ENCODE data around the gene ZNF385B. TPM values are rescaled to one million over a fixed set of nuclear protein-coding genes. Genes with fewer than 3 reads are reported as not detected.

The ZNF385B gene
- total RNA-seq, 1 donor from 2014 or later, result 1.0 TPM

DNA sequence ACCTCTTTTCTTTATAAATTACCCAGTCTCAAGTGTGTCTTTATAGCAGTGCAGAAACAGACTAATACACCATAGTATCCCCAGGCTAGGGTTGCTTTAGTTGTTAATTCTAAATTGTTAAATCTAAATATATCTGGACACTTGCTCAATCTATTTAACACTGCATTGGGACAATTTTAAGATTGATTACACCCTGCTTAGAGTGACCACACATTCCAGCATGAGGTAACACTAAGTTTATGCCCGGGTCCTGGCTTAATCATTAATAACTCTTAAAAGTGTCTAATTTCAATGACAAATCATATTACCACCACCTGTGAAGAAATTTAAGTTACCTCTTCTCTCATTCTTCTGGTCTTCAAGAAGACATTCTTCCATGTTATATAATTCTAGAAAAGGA is 131.4 kb downstream of the ZNF385B start:
- H3K4me1 ChIP-seq (ENCODE audit: control insufficient read depth in 3 of 3, insufficient read depth in 3 of 3, low read length in 3 of 3), result no peaks in the 10 kb centered on the region
- no peaks in the 10 kb centered on the region for H3K27me3 ChIP-seq (ENCODE audit: control insufficient read depth in 3 of 3, insufficient read depth in 3 of 3, low read length in 3 of 3)
- H3K9me3 ChIP-seq (ENCODE audit: control insufficient read depth in 3 of 3, low read length in 3 of 3), result no peaks in the 10 kb centered on the region
- no peak overlapping the region for H3K27ac ChIP-seq (ENCODE audit: low read depth, low read length)
- H3K4me3 ChIP-seq (ENCODE audit: low read length in 3 of 3), result no peak overlapping the region
- H3K36me3 ChIP-seq (ENCODE audit: control insufficient read depth in 3 of 3, insufficient read depth in 3 of 3, low read length in 3 of 3), result no peaks in the 10 kb centered on the region
- H3K9ac ChIP-seq (ENCODE audit: low read depth in 1 of 3, low read length in 3 of 3), result no peak overlapping the region

DNA sequence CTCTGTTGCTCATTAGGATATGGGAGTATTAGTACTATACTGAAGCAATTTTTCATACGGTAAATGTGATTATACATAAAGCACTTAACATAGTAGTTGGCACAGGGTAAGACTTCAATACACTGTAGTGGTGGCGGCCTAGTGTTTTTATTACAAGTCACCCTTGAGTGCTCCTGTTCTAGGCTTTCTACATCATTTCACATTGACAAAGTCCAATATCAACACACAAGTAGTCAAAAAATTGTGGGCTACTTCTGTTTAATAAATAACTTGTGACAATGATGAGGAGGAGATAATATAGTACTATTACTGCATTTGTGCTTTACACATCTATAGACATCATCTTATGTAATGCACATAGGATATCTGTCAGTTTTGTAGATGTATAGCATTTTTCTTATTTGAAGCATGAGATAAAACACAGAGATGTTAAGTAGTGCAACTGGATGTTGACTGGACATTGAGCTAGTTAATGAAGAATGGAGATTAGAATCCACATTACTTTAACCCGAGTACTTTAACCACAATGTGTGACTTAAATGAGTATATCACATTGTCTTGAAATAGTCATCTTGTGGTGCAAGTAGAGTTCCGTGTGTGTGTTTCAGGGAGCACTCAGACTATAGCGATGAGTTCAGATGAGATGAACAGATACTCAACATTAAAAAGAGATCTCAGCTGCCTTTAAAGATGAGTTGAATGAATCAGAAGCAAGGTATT is 134.8 kb downstream of the ZNF385B start:
- Histone ChIP-seq H3K27ac (ENCODE audit: low read depth, low read length) (no peak overlapping the region), H3K9ac (ENCODE audit: low read depth in 1 of 3, low read length in 3 of 3) (no peak overlapping the region), H3K9me3 (ENCODE audit: control insufficient read depth in 3 of 3, low read length in 3 of 3) (no peaks in the 10 kb centered on the region), H3K4me3 (ENCODE audit: low read length in 3 of 3) (no peak overlapping the region), H3K4me1 (ENCODE audit: control insufficient read depth in 3 of 3, insufficient read depth in 3 of 3, low read length in 3 of 3) (no peaks in the 10 kb centered on the region), H3K36me3 (ENCODE audit: control insufficient read depth in 3 of 3, insufficient read depth in 3 of 3, low read length in 3 of 3) (no peaks in the 10 kb centered on the region), H3K27me3 (ENCODE audit: control insufficient read depth in 3 of 3, insufficient read depth in 3 of 3, low read length in 3 of 3) (no peaks in the 10 kb centered on the region)

DNA sequence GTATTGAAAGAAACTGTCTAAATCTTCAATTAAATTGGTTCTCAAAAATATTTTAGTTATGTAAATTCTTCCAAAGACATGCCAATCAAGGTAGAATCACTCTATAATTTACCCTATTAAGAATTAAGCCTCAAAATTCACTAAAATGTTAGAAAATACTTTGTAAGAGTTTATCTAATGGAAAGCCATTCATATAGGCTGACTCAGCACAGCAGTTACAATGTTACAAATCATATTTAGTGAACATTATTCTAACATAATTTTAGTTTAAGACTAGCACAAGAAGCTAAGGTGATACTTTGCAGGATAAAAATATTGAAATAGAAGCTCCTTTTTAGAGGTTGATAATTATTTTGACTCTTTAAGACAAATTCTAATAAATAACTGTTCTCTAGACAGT is 137.0 kb downstream of the ZNF385B start:
- H3K9ac ChIP-seq (ENCODE audit: low read depth in 1 of 3, low read length in 3 of 3), result no peak overlapping the region
- no peaks in the 10 kb centered on the region for H3K9me3 ChIP-seq (ENCODE audit: control insufficient read depth in 3 of 3, low read length in 3 of 3)
- no peaks in the 10 kb centered on the region for H3K4me1 ChIP-seq (ENCODE audit: control insufficient read depth in 3 of 3, insufficient read depth in 3 of 3, low read length in 3 of 3)
- no peak overlapping the region for H3K27ac ChIP-seq (ENCODE audit: low read depth, low read length)
- H3K27me3 ChIP-seq (ENCODE audit: control insufficient read depth in 3 of 3, insufficient read depth in 3 of 3, low read length in 3 of 3), result no peaks in the 10 kb centered on the region
- H3K36me3 ChIP-seq (ENCODE audit: control insufficient read depth in 3 of 3, insufficient read depth in 3 of 3, low read length in 3 of 3), result no peaks in the 10 kb centered on the region
- no peak overlapping the region for H3K4me3 ChIP-seq (ENCODE audit: low read length in 3 of 3)

DNA sequence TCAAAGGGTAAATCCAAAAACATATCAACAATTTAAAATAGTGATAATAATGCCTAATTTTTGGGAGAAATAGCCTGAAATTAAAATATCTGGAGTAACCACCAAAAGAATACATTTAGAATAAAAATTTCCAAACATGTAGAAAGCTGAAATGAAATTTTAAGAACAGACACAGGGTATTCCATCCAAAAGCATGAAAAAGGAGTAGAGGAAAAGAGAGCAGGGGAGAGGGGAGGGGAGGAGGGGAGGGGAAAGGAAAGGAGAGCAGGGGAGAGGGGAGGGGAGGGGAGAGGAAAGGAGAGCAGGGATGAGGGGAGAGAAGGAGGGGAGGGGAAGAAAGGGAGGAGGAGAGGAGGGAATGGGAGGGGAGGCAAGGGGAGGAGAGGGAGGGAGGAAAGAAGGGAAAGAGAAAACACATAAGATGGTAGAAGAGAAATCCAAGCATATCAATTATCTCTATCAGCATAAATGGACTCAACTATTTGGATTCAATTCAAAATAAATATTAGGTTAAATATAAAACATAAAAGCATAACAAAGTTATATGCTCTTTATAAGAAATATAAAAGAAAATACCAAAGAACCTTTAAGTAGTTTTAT is 141.1 kb downstream of the ZNF385B start:
- Histone ChIP-seq H3K9me3 (ENCODE audit: control insufficient read depth in 3 of 3, low read length in 3 of 3) (no peaks in the 10 kb centered on the region), H3K9ac (ENCODE audit: low read depth in 1 of 3, low read length in 3 of 3) (no peak overlapping the region), H3K36me3 (ENCODE audit: control insufficient read depth in 3 of 3, insufficient read depth in 3 of 3, low read length in 3 of 3) (no peaks in the 10 kb centered on the region), H3K27me3 (ENCODE audit: control insufficient read depth in 3 of 3, insufficient read depth in 3 of 3, low read length in 3 of 3) (no peaks in the 10 kb centered on the region), H3K4me3 (ENCODE audit: low read length in 3 of 3) (no peak overlapping the region), H3K4me1 (ENCODE audit: control insufficient read depth in 3 of 3, insufficient read depth in 3 of 3, low read length in 3 of 3) (no peaks in the 10 kb centered on the region), H3K27ac (ENCODE audit: low read depth, low read length) (no peak overlapping the region)

DNA sequence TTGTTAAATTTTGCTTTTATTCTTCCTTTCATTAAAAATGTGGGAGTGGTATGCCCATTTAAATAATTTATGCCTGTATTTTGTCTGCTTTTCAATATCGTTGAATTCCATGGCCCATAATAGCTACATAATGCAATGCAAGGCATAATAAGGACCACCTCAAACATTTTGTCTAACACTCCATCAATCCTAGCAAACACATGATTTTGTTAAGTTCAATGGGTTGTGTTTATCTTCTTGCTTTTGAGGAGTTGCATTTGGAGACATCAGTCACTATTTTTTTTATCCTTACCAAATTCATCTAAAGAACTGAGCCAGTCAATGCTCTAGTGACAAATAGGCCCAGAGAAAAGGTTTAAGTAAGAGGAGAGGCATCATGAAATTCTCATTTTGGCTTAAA is 145.5 kb downstream of the ZNF385B start:
- H3K4me1 ChIP-seq (ENCODE audit: control insufficient read depth in 3 of 3, insufficient read depth in 3 of 3, low read length in 3 of 3), result no peaks in the 10 kb centered on the region
- H3K27ac ChIP-seq (ENCODE audit: low read depth, low read length), result no peak overlapping the region
- H3K27me3 ChIP-seq (ENCODE audit: control insufficient read depth in 3 of 3, insufficient read depth in 3 of 3, low read length in 3 of 3), result no peaks in the 10 kb centered on the region
- no peaks in the 10 kb centered on the region for H3K36me3 ChIP-seq (ENCODE audit: control insufficient read depth in 3 of 3, insufficient read depth in 3 of 3, low read length in 3 of 3)
- no peaks in the 10 kb centered on the region for H3K9me3 ChIP-seq (ENCODE audit: control insufficient read depth in 3 of 3, low read length in 3 of 3)
- no peak overlapping the region for H3K9ac ChIP-seq (ENCODE audit: low read depth in 1 of 3, low read length in 3 of 3)
- no peak overlapping the region for H3K4me3 ChIP-seq (ENCODE audit: low read length in 3 of 3)

DNA sequence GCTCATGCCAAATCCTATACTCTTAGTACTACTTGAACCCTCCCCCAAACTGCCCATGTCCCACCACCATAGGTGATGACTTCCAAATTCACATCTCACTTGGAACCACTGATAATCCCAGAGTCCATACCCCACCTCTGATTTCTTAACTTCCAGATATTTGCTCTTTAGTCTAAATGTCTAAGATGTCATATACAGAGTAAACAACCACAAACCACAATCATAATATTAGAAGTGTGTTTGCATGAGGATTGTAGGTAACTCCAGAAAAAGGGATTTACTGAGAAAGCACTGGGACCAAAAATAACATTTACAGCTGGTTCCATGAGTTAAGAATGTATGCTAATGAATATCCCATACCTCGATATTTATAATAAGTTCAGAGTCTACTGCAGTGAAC is 146.2 kb downstream of the ZNF385B start:
- H3K9me3 ChIP-seq (ENCODE audit: control insufficient read depth in 3 of 3, low read length in 3 of 3), result no peaks in the 10 kb centered on the region

DNA sequence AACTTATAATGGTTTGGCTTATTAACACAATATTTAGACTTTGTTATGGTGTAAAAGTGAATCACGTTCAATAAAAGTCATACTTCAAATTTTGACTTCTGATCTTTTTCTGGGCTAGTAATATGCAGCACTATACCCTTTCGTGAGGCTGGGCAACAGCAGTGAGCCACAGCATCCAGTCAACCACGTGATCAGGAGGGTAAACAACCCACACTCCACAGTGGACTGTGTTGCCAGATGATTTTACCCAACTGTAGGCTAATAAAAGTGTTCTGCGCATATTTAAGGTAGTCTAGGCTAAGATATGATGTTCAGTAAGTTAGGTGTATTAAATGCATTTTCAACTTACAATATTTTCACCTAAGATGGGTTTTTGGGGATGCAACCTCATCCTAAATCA is 148.6 kb downstream of the ZNF385B start:
- H3K9me3 ChIP-seq (ENCODE audit: control insufficient read depth in 3 of 3, low read length in 3 of 3), result no peaks in the 10 kb centered on the region
- no peak overlapping the region for H3K9ac ChIP-seq (ENCODE audit: low read depth in 1 of 3, low read length in 3 of 3)
- H3K27ac ChIP-seq (ENCODE audit: low read depth, low read length), result no peak overlapping the region
- no peaks in the 10 kb centered on the region for H3K36me3 ChIP-seq (ENCODE audit: control insufficient read depth in 3 of 3, insufficient read depth in 3 of 3, low read length in 3 of 3)
- H3K4me3 ChIP-seq (ENCODE audit: low read length in 3 of 3), result no peak overlapping the region
- no peaks in the 10 kb centered on the region for H3K4me1 ChIP-seq (ENCODE audit: control insufficient read depth in 3 of 3, insufficient read depth in 3 of 3, low read length in 3 of 3)
- H3K27me3 ChIP-seq (ENCODE audit: control insufficient read depth in 3 of 3, insufficient read depth in 3 of 3, low read length in 3 of 3), result no peaks in the 10 kb centered on the region

More for the DNA sequence above, 146.2 kb downstream of the ZNF385B start:
- H3K4me1 ChIP-seq (ENCODE audit: control insufficient read depth in 3 of 3, insufficient read depth in 3 of 3, low read length in 3 of 3), result no peaks in the 10 kb centered on the region
- no peak overlapping the region for H3K4me3 ChIP-seq (ENCODE audit: low read length in 3 of 3)
- H3K36me3 ChIP-seq (ENCODE audit: control insufficient read depth in 3 of 3, insufficient read depth in 3 of 3, low read length in 3 of 3), result no peaks in the 10 kb centered on the region
- no peak overlapping the region for H3K27ac ChIP-seq (ENCODE audit: low read depth, low read length)
- H3K9ac ChIP-seq (ENCODE audit: low read depth in 1 of 3, low read length in 3 of 3), result no peak overlapping the region
- H3K27me3 ChIP-seq (ENCODE audit: control insufficient read depth in 3 of 3, insufficient read depth in 3 of 3, low read length in 3 of 3), result no peaks in the 10 kb centered on the region

- no peaks in the 10 kb centered on the region for H3K9me3 ChIP-seq (ENCODE audit: control insufficient read depth in 3 of 3, low read length in 3 of 3)
- no peak overlapping the region for H3K4me3 ChIP-seq (ENCODE audit: low read length in 3 of 3)
- H3K27me3 ChIP-seq (ENCODE audit: control insufficient read depth in 3 of 3, insufficient read depth in 3 of 3, low read length in 3 of 3), result no peaks in the 10 kb centered on the region
- H3K4me1 ChIP-seq (ENCODE audit: control insufficient read depth in 3 of 3, insufficient read depth in 3 of 3, low read length in 3 of 3), result no peaks in the 10 kb centered on the region
- no peak overlapping the region for H3K27ac ChIP-seq (ENCODE audit: low read depth, low read length)
- H3K9ac ChIP-seq (ENCODE audit: low read depth in 1 of 3, low read length in 3 of 3), result no peak overlapping the region
- H3K36me3 ChIP-seq (ENCODE audit: control insufficient read depth in 3 of 3, insufficient read depth in 3 of 3, low read length in 3 of 3), result no peaks in the 10 kb centered on the region
These were observed 150.0 kb downstream of the ZNF385B start for GRCh38 chr2:179711375-179711774.

GRCh38 chr2:179703702-179704101 is 157.7 kb downstream of the ZNF385B start:
- Histone ChIP-seq H3K27ac (ENCODE audit: low read depth, low read length) (no peak overlapping the region), H3K9me3 (ENCODE audit: control insufficient read depth in 3 of 3, low read length in 3 of 3) (no peaks in the 10 kb centered on the region), H3K4me1 (ENCODE audit: control insufficient read depth in 3 of 3, insufficient read depth in 3 of 3, low read length in 3 of 3) (no peaks in the 10 kb centered on the region), H3K27me3 (ENCODE audit: control insufficient read depth in 3 of 3, insufficient read depth in 3 of 3, low read length in 3 of 3) (no peaks in the 10 kb centered on the region), H3K36me3 (ENCODE audit: control insufficient read depth in 3 of 3, insufficient read depth in 3 of 3, low read length in 3 of 3) (no peaks in the 10 kb centered on the region), H3K4me3 (ENCODE audit: low read length in 3 of 3) (no peak overlapping the region), H3K9ac (ENCODE audit: low read depth in 1 of 3, low read length in 3 of 3) (no peak overlapping the region)

DNA sequence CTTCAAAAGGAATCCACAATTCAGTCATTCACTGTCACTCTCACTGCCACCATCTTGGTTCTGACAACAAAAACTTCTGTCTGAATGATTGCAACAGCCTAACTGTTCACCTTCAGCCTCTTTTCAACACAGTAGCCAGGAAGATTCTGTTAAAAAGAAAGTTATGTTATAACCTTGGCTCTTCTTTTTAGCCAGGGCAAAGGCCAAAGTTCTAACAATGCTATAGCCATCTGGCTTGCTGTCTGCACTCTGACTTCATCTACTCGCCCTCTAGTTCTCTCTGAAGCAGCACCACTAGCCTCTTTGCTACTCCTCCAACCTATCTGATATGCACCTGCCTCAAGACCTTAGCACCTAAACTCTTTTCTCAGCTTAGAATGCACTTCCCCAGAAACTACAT is 158.5 kb downstream of the ZNF385B start:
- Histone ChIP-seq H3K27me3 (ENCODE audit: control insufficient read depth in 3 of 3, insufficient read depth in 3 of 3, low read length in 3 of 3) (no peaks in the 10 kb centered on the region), H3K36me3 (ENCODE audit: control insufficient read depth in 3 of 3, insufficient read depth in 3 of 3, low read length in 3 of 3) (no peaks in the 10 kb centered on the region), H3K27ac (ENCODE audit: low read depth, low read length) (no peak overlapping the region), H3K4me1 (ENCODE audit: control insufficient read depth in 3 of 3, insufficient read depth in 3 of 3, low read length in 3 of 3) (no peaks in the 10 kb centered on the region), H3K9ac (ENCODE audit: low read depth in 1 of 3, low read length in 3 of 3) (no peak overlapping the region), H3K9me3 (ENCODE audit: control insufficient read depth in 3 of 3, low read length in 3 of 3) (no peaks in the 10 kb centered on the region), H3K4me3 (ENCODE audit: low read length in 3 of 3) (no peak overlapping the region)
